Measurements from ENCODE around the gene TMTC2. TPM values are rescaled to one million over a fixed set of nuclear protein-coding genes. Genes with fewer than 3 reads are reported as not detected.

The TMTC2 gene
- total RNA-seq, 1 donor from 2014 or later = 22.9 TPM

GRCh38 chr12:83143950-83144349 lies 457.2 kb downstream of the TMTC2 start:
- DNase-seq = no peak

GRCh38 chr12:83145325-83145840 lies 458.7 kb downstream of the TMTC2 start:
- no peak for DNase-seq

- no peak for DNase-seq
These were observed 460.6 kb downstream of the TMTC2 start for GRCh38 chr12:83147341-83147740.

- DNase-seq = no peak
These were observed 463.3 kb downstream of the TMTC2 start for GRCh38 chr12:83149987-83150386.

- no peak for DNase-seq
These were observed 463.9 kb downstream of the TMTC2 start for GRCh38 chr12:83150465-83151189.

GRCh38 chr12:83153177-83153576 lies 466.5 kb downstream of the TMTC2 start:
- no peak for DNase-seq

- no peak for DNase-seq
These were observed 470.1 kb downstream of the TMTC2 start for GRCh38 chr12:83156815-83157214.

- no peak for DNase-seq
These were observed 470.9 kb downstream of the TMTC2 start for GRCh38 chr12:83157604-83158003.

GRCh38 chr12:83158613-83159207 lies 472.0 kb downstream of the TMTC2 start:
- DNase-seq = no peak

GRCh38 chr12:83161456-83161855 lies 474.8 kb downstream of the TMTC2 start:
- DNase-seq = no peak

GRCh38 chr12:83168751-83169150 lies 482.0 kb downstream of the TMTC2 start:
- DNase-seq = no peak

- DNase-seq = no peak
These were observed 485.7 kb downstream of the TMTC2 start for GRCh38 chr12:83172441-83172840.

- no peak for DNase-seq
These were observed 486.4 kb downstream of the TMTC2 start for GRCh38 chr12:83172866-83173649.

- no peak for DNase-seq
These were observed 493.3 kb downstream of the TMTC2 start for GRCh38 chr12:83179999-83180398.

GRCh38 chr12:83181074-83181473 lies 494.4 kb downstream of the TMTC2 start:
- DNase-seq = no peak

GRCh38 chr12:83183132-83183531 lies 496.4 kb downstream of the TMTC2 start:
- DNase-seq = no peak

Small RNAs within 50 kb of the gene (small RNA-seq; reads per million reads assigned to genes)
- gene RNU6-977P = not detected
